Measurements from ENCODE around the gene DEPDC5. TPM values are rescaled to one million over a fixed set of nuclear protein-coding genes. Genes with fewer than 3 reads are reported as not detected.
"Not testable (repeated sequence)": the region's sequence is repeated elsewhere in the genome, so short reads cannot be mapped to it uniquely, and the experiment has no call there.

Gene DEPDC5
- total RNA-seq, 1 experiment from 2014 or later, result 13.3 TPM

GRCh38 chr22:31814942-31815341 lies 61.1 kb downstream of the DEPDC5 start:
- H3K9me3 Mint-ChIP-seq (ENCODE audit: unreplicated experiment), result no peaks in the 10 kb centered on the region
- no TSS peak for BruUV-seq (replicated peaks)
- H3K36me3 Mint-ChIP-seq (ENCODE audit: insufficient read depth, unreplicated experiment), result peaks cover 92% of the 10 kb centered on the region
- no peak overlapping the region for H3K27ac Mint-ChIP-seq (ENCODE audit: low read depth, unreplicated experiment)
- no peak for DNase-seq (ENCODE audit: unreplicated experiment)
- H3K27me3 Mint-ChIP-seq (ENCODE audit: insufficient read depth, unreplicated experiment), result no peaks in the 10 kb centered on the region
- intact Hi-C loops (cut with micrococcal nuclease), result no loop called here
- no peak overlapping the region for H3K4me3 Mint-ChIP-seq (ENCODE audit: unreplicated experiment)
- ChIA-PET POLR2A (interaction anchor here (0.6 to 0.7 kb wide), 2 partner anchors 403 to 650 kb away, joined by 3 to 5 read pairs; no protein-coding TSS in a partner anchor), CTCF (interaction anchor here (1.5 kb wide), 1 partner anchor 10 kb away, joined by 5 read pairs; no protein-coding TSS in a partner anchor)
- no peaks in the 10 kb centered on the region for H3K4me1 Mint-ChIP-seq (ENCODE audit: insufficient read depth, unreplicated experiment)
- no peak for TF ChIP-seq CTCF (IDR thresholded peaks at IDR 0.05; ENCODE audit: unreplicated experiment)

- CTCF ChIA-PET, result interaction anchor here (1.5 kb wide), 1 partner anchor 10 kb away, joined by 5 read pairs; no protein-coding TSS in a partner anchor
- peaks cover 93% of the 10 kb centered on the region for H3K36me3 Mint-ChIP-seq (ENCODE audit: insufficient read depth, unreplicated experiment)
- H3K4me1 Mint-ChIP-seq (ENCODE audit: insufficient read depth, unreplicated experiment); H3K4me3 Mint-ChIP-seq (ENCODE audit: unreplicated experiment); intact Hi-C loops (cut with micrococcal nuclease); DNase-seq (ENCODE audit: unreplicated experiment); H3K27ac Mint-ChIP-seq (ENCODE audit: low read depth, unreplicated experiment); H3K9me3 Mint-ChIP-seq (ENCODE audit: unreplicated experiment); H3K27me3 Mint-ChIP-seq (ENCODE audit: insufficient read depth, unreplicated experiment); BruUV-seq (replicated peaks): not testable (repeated sequence)
- POLR2A ChIA-PET, result interaction anchor here (0.6 to 0.7 kb wide), 2 partner anchors 403 to 649 kb away, joined by 3 to 5 read pairs; no protein-coding TSS in a partner anchor
Observed at GRCh38 chr22:31815383-31815814, 61.6 kb downstream of the DEPDC5 start.

- no peak overlapping the region for H3K27ac Mint-ChIP-seq (ENCODE audit: low read depth, unreplicated experiment)
- H3K4me1 Mint-ChIP-seq (ENCODE audit: insufficient read depth, unreplicated experiment), result no peaks in the 10 kb centered on the region
- POLR2A ChIA-PET, result no interaction called here
- H3K36me3 Mint-ChIP-seq (ENCODE audit: insufficient read depth, unreplicated experiment), result peaks cover 93% of the 10 kb centered on the region
- BruUV-seq (replicated peaks), result no TSS peak
- H3K9me3 Mint-ChIP-seq (ENCODE audit: unreplicated experiment), result no peaks in the 10 kb centered on the region
- no peak for DNase-seq (ENCODE audit: unreplicated experiment)
- no peaks in the 10 kb centered on the region for H3K27me3 Mint-ChIP-seq (ENCODE audit: insufficient read depth, unreplicated experiment)
- intact Hi-C loops (cut with micrococcal nuclease), result no loop called here
- CTCF ChIA-PET, result no interaction called here
- no peak overlapping the region for H3K4me3 Mint-ChIP-seq (ENCODE audit: unreplicated experiment)
- no peak for TF ChIP-seq CTCF (IDR thresholded peaks at IDR 0.05; ENCODE audit: unreplicated experiment)
Observed at GRCh38 chr22:31816750-31817149, 62.9 kb downstream of the DEPDC5 start.

- Mint-ChIP-seq H3K27ac (ENCODE audit: low read depth, unreplicated experiment) (no peak overlapping the region), H3K27me3 (ENCODE audit: insufficient read depth, unreplicated experiment) (no peaks in the 10 kb centered on the region), H3K9me3 (ENCODE audit: unreplicated experiment) (no peaks in the 10 kb centered on the region), H3K36me3 (ENCODE audit: insufficient read depth, unreplicated experiment) (peaks cover 93% of the 10 kb centered on the region), H3K4me3 (ENCODE audit: unreplicated experiment) (no peak overlapping the region), H3K4me1 (ENCODE audit: insufficient read depth, unreplicated experiment) (no peaks in the 10 kb centered on the region)
- POLR2A ChIA-PET, result interaction anchor here (0.6 to 1.6 kb wide), 3 partner anchors 13 to 115 kb away, joined by 3 to 4 read pairs (median 3); no protein-coding TSS in a partner anchor
- CTCF ChIA-PET, result interaction anchor here (0.6 to 1.1 kb wide), 5 partner anchors 12 to 258 kb away, joined by 3 to 4 read pairs (median 3); no protein-coding TSS in a partner anchor
- TF ChIP-seq CTCF (IDR thresholded peaks at IDR 0.05; ENCODE audit: unreplicated experiment), result no peak
- intact Hi-C loops (cut with micrococcal nuclease), result no loop called here
- no peak for DNase-seq (ENCODE audit: unreplicated experiment)
- no TSS peak for BruUV-seq (replicated peaks)
Observed at GRCh38 chr22:31818481-31819392, 64.9 kb downstream of the DEPDC5 start.

Measured in MCF 10A (cell line).